Spleen (tissue), 11 donors: ENCODE data around the gene TAB3. TPM values are rescaled to one million over a fixed set of nuclear protein-coding genes. Genes with fewer than 3 reads are reported as not detected.

Source experiments
- DNase-seq: peaks from one replicate; pipeline ENCODE4 v3.0.0-alpha.2; 2020
- H3K27ac ChIP-seq, 8 donors: fragments of 200-600 bp; sonication (generic) in 7 of 8; 1 replicate in 4 of 8; 2 replicates in 4 of 8; pipeline versions ENCODE4 v1.5.0 to v1.8.0; 2016 to 2021; ENCODE audit warnings: inconsistent platforms in 4 of 8, mild to moderate bottlenecking in 4 of 8, moderate library complexity in 1 of 8
- H3K27me3 ChIP-seq, 7 donors: fragments of 200-600 bp; sonication (generic) in 6 of 7; replicated peaks in 1 of 7; 1 replicate in 4 of 7; 2 replicates in 3 of 7; pipeline versions ENCODE4 v1.5.0 to v1.8.0; 2016 to 2021; ENCODE audit warnings: inconsistent platforms in 3 of 7, mild to moderate bottlenecking in 1 of 7
- H3K36me3 ChIP-seq, 6 donors: fragments of 200-600 bp; sonication (generic) in 5 of 6; 1 replicate in 4 of 6; 2 replicates in 2 of 6; pipeline versions ENCODE4 v1.5.0 to v1.8.0; 2016 to 2021; ENCODE audit warnings: inconsistent platforms in 2 of 6
- H3K4me1 ChIP-seq, 6 donors: fragments of 200-600 bp; sonication (generic) in 5 of 6; 1 replicate in 3 of 6; 2 replicates in 3 of 6; pipeline versions ENCODE4 v1.5.0 to v1.8.0; 2016 to 2021; ENCODE audit warnings: inconsistent platforms in 3 of 6
- H3K4me3 ChIP-seq, 8 donors: fragments of 200-600 bp; sonication (generic) in 7 of 8; 1 replicate in 4 of 8; 2 replicates in 4 of 8; pipeline versions ENCODE4 v1.5.0 to v1.8.0; 2016 to 2021; ENCODE audit warnings: inconsistent platforms in 4 of 8, mild to moderate bottlenecking in 4 of 8, moderate library complexity in 2 of 8
- H3K9me3 ChIP-seq, 8 donors: fragments of 200-600 bp; sonication (generic) in 7 of 8; 1 replicate in 4 of 8; 2 replicates in 4 of 8; pipeline versions ENCODE4 v1.5.0 to v1.8.0; 2016 to 2021; ENCODE audit warnings: inconsistent platforms in 4 of 8
- POLR2A ChIP-seq, 3 donors: fragments of 450-650 bp; IDR thresholded peaks; one replicate each; pipeline ENCODE4 v1.5.1; 2017; ENCODE audit warnings: antibody characterized with exemption in 3 of 3, mild to moderate bottlenecking in 1 of 3
- POLR2AphosphoS5 ChIP-seq, 3 donors: sonication (generic); formaldehyde crosslinking; IDR thresholded peaks; one replicate each; pipeline ENCODE4 v1.5.1; 2017; ENCODE audit warnings: antibody characterized with exemption in 3 of 3
- WGBS, 5 donors: extraction: QIAGEN DNeasy Blood & Tissue Kit in 3 of 5; methylation state at CpG; one replicate each; pipeline versions ENCODE4 v1.1.5 to v1.1.7; 2013 to 2018; 5-methylcytosine and 5-hydroxymethylcytosine counted together
- intact Hi-C: fragments of 100-400 bp; cut with DNase I; formaldehyde crosslinking; loops from one replicate; pipeline ENCODE4 v1.15.0; 2023; ENCODE audit warnings: low total_unique reads
- polyA plus RNA-seq, 3 donors: library from polyadenylated mRNA; stranded (reverse); fragments of 200-250 nt; gene quantifications; one replicate each; pipeline ENCODE4 v1.2.1, GENCODE V29; 2013
- total RNA-seq, 7 donors: library from RNA; depleted of rRNA in 3 of 7; stranded (reverse); fragments of >200 nt in 3 of 7; fragmentation: NEBNext Ultra II Directional in 4 of 7; extraction: Animal tissue kit (Norgen Biotek cat#: 25700) in 4 of 7; gene quantifications; one replicate each; pipeline versions ENCODE4 v1.1.0 to v1.2.1, GENCODE V29; 2016 to 2021
- TF ChIP-seq, protein P1 (sequence below), 11 experiments: fragments of 200-600 bp in 7 of 11; fragments of 450-650 bp in 4 of 11; sonication (generic) in 4 of 11; IDR thresholded peaks in 8 of 11; conservative IDR thresholded peaks in 3 of 11; 1 replicate in 7 of 11; 2 replicates in 4 of 11; pipeline versions ENCODE4 v1.4.0 to v1.8.0; 2016 to 2021; ENCODE audit warnings: antibody characterized with exemption in 11 of 11, inconsistent platforms in 4 of 11, mild to moderate bottlenecking in 1 of 11
- donor health status: healthy with polysubstance abuse.
- donor health status: DM: no; HTN: no; CAD: no; lungs with moderate emphysema.
- donor health status: DM: no; HTN: no; CAD: no.
- donor health status: Bipolar disorder and iron deficiency.
- donor health status: healthy.
- donor health status: DM: no; HTN: no; CAD: no.
- donor health status: DM: yes; HTN: yes; CAD: no.

Gene TAB3
- total and polyA plus RNA-seq, 10 donors: 5.5 to 52.5 (median 19.3) TPM

DNA sequence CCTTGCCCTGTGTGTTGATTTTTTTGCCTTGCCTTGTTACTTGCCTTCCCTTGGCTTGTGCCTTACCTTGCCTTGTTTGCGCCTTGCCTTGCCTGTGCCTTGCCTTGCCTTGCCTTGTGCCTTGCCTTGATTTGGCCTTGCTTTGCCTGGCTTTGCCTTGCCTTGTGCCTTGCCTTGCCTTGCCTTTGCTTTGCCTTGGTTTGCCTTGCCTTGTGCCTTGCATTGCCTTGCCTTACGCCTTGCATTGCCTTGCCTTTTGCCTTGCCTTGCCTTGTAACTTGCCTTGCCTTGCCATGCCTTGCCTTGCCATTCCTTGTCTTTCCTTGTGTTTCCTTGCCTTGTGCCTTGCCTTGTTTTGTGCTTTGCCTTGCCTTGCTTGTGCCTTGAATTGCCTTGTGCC, 94.6 kb downstream of the TAB3 start:
- H3K4me1 ChIP-seq: no peaks in the 10 kb centered on the region
- no peaks in the 10 kb centered on the region for H3K9me3 ChIP-seq
- H3K4me3 ChIP-seq: no peak overlapping the region
- no peaks in the 10 kb centered on the region for H3K27me3 ChIP-seq
- intact Hi-C loops: no loop called here
- no peak for DNase-seq
- no peak overlapping the region for H3K27ac ChIP-seq
- WGBS, 5 donors: 72 to 93% (median 84%) methylated on average over 2 of the region's 2 CpGs
- TF ChIP-seq POLR2AphosphoS5 (IDR thresholded peaks at IDR 0.05) (no peak), POLR2A (IDR thresholded peaks at IDR 0.05) (no peak)
- TF ChIP-seq, protein P1, sequence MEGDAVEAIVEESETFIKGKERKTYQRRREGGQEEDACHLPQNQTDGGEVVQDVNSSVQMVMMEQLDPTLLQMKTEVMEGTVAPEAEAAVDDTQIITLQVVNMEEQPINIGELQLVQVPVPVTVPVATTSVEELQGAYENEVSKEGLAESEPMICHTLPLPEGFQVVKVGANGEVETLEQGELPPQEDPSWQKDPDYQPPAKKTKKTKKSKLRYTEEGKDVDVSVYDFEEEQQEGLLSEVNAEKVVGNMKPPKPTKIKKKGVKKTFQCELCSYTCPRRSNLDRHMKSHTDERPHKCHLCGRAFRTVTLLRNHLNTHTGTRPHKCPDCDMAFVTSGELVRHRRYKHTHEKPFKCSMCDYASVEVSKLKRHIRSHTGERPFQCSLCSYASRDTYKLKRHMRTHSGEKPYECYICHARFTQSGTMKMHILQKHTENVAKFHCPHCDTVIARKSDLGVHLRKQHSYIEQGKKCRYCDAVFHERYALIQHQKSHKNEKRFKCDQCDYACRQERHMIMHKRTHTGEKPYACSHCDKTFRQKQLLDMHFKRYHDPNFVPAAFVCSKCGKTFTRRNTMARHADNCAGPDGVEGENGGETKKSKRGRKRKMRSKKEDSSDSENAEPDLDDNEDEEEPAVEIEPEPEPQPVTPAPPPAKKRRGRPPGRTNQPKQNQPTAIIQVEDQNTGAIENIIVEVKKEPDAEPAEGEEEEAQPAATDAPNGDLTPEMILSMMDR (IDR thresholded peaks at IDR 0.05 in 8 of 11, conservative IDR thresholded peaks at IDR 0.05 in 3 of 11): no peak
- no peaks in the 10 kb centered on the region for H3K36me3 ChIP-seq

DNA sequence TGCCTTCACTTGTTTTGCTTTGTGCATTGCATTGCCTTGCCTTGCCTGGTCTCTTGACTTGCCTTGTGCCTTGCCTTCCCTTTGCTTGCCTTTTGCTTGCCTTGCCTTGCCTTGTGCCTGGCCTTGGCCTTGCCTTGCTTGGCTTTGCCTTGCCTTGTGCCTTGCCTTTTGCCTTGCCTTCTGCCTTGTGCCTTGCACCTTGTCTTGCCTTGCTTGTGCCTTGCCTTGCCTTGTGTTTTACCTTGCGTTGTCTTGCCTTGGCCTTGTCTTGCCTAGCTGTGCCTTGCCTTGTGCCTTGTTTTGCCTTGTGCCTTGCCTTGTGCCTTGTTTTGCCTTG, 95.3 kb downstream of the TAB3 start:
- H3K9me3 ChIP-seq: no peaks in the 10 kb centered on the region
- H3K4me3 ChIP-seq: no peak overlapping the region
- no peaks in the 10 kb centered on the region for H3K36me3 ChIP-seq
- peak; percentile 54 for DNase-seq
- no peaks in the 10 kb centered on the region for H3K27me3 ChIP-seq
- 83 to 100% (median 100%) methylated on average over 1 of the region's 1 CpG for WGBS, 5 donors
- H3K27ac ChIP-seq: no peak overlapping the region
- TF ChIP-seq POLR2A (IDR thresholded peaks at IDR 0.05): no peak
- TF ChIP-seq, protein P1 (IDR thresholded peaks at IDR 0.05 in 8 of 11, conservative IDR thresholded peaks at IDR 0.05 in 3 of 11): no peak
- intact Hi-C loops: no loop called here
- H3K4me1 ChIP-seq: no peaks in the 10 kb centered on the region

DNA sequence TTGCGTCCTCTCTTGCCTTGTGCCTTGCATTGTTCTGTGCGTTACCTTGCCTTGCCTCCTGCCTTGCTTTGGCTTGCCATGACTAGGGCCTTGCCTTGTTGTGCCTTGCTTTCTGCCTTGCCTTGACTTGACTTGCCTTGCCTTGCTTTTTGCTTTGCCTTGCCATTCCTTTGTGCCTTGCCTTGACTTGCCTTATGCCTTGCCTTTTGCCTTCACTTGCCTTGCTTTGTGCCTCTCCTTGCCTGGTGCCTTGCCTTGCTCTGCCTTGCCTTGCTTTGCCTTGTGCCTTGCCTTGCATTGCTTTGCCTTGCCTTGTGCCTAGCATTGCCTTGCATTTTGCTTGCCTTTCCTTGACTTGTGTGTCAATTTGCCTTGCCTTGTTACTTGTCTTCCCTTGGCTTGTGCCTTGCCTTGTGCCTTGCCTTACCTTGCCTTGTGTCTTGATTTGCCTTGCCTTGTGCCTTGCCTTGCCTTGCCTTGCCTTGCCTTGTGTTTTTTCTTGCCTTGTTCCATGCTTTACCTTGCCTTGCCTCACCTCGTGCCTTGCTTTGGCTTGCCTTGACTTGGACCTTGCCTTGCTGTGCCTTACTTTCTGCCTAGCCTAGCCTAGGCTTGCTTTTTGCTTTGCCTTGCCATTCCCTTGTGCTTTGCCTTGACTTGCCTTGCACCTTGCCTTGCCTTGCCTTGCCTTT, 95.8 kb downstream of the TAB3 start:
- 84 to 96% (median 88%) methylated on average over 3 of the region's 3 CpGs for WGBS, 5 donors
- H3K9me3 ChIP-seq: no peaks in the 10 kb centered on the region
- no peaks in the 10 kb centered on the region for H3K4me1 ChIP-seq
- no peak for DNase-seq
- TF ChIP-seq POLR2AphosphoS5 (IDR thresholded peaks at IDR 0.05): no peak
- TF ChIP-seq POLR2A (IDR thresholded peaks at IDR 0.05): no peak
- TF ChIP-seq, protein P1 (IDR thresholded peaks at IDR 0.05 in 8 of 11, conservative IDR thresholded peaks at IDR 0.05 in 3 of 11): no peak
- H3K36me3 ChIP-seq: no peaks in the 10 kb centered on the region
- H3K27ac ChIP-seq: no peak overlapping the region
- no peak overlapping the region for H3K4me3 ChIP-seq
- intact Hi-C loops: no loop called here
- no peaks in the 10 kb centered on the region for H3K27me3 ChIP-seq

DNA sequence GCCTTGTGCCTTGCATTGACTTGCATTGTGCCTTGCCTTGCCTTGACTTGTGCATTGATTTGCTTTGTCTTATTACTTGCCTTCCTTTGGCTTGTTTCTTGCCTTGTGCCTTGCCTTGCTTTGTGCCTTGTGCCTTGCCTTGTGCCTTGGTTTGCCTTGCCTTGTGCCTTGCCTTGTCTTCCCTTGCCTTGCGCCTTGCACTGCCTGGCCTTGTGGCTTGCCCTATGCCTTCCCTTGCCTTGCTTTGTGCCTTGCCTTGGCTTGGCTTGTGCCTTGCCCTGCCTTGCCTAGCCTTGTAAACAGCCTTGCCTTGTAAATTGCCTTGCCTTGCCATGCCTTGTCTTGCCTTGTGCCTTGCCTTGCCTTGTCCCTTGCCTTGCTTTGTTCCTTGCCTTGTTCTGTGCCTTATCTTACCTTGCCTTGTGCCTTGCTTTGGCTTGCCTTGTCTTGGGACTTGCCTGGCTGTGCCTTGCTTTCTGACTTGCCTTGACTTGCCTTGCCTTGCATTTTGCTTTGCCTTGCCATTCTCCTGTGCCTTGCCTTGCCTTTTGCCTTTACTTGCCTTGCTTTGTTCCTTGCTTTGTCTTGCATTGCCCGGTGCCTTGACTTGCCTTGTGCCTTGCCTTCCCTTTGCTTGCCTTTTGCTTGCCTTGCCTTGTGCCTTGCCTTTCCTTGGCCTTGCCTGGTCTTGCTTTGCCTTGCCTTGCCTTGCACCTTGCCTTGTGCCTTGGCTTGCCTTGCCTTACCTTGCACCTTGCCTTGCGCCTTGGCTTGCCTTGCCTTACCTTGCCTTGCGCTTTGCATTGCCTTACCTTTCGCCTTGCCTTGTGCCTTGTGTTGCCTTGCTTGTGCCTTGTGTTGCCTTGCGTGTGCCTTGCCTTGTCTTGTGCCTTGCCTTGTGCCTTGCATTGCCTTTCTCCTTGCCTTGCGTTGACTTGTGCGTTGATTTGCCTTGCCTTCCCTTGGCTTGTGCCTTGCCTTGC, 97.5 kb downstream of the TAB3 start:
- WGBS, 5 donors: 83 to 97% (median 88%) methylated on average over 8 of the region's 8 CpGs
- intact Hi-C loops: no loop called here
- DNase-seq: no peak
- Histone ChIP-seq H3K36me3 (no peaks in the 10 kb centered on the region), H3K9me3 (no peaks in the 10 kb centered on the region), H3K4me1 (no peaks in the 10 kb centered on the region), H3K27ac (no peak overlapping the region), H3K4me3 (no peak overlapping the region), H3K27me3 (no peaks in the 10 kb centered on the region)
- TF ChIP-seq, protein P1 (IDR thresholded peaks at IDR 0.05 in 8 of 11, conservative IDR thresholded peaks at IDR 0.05 in 3 of 11): no peak
- TF ChIP-seq POLR2AphosphoS5 (IDR thresholded peaks at IDR 0.05): no peak
- no peak for TF ChIP-seq POLR2A (IDR thresholded peaks at IDR 0.05)
